GM12872 (cell line): ENCODE measurements around the gene NRG2.

Source experiments
- CTCF ChIP-seq: IDR thresholded peaks from 3 replicates; pipeline ENCODE4 v1.5.1; 2011; ENCODE audit warnings: low read depth, mild to moderate bottlenecking, low read length, moderate library complexity; ENCODE audit not compliant: insufficient read depth

The NRG2 gene

GRCh38 chr5:139856714-139857113, 186.4 kb downstream of the NRG2 start:
- TF ChIP-seq CTCF, result no peak

GRCh38 chr5:139855946-139856540, 187.1 kb downstream of the NRG2 start:
- TF ChIP-seq CTCF, result no peak

GRCh38 chr5:139855451-139855850, 187.6 kb downstream of the NRG2 start:
- no peak for TF ChIP-seq CTCF

GRCh38 chr5:139854953-139855352, 188.1 kb downstream of the NRG2 start:
- no peak for TF ChIP-seq CTCF

- TF ChIP-seq CTCF, result no peak
Observed at GRCh38 chr5:139854029-139854605, 189.0 kb downstream of the NRG2 start.

- TF ChIP-seq CTCF, result no peak
Observed at GRCh38 chr5:139852696-139853095, 190.4 kb downstream of the NRG2 start.

GRCh38 chr5:139851558-139851957, 191.5 kb downstream of the NRG2 start:
- no peak for TF ChIP-seq CTCF
